K562 (cell line): Measurements from ENCODE around the gene LRMDA.

Experiments
- EZH2 ChIP-seq: IDR thresholded peaks from 2 replicates; pipeline ENCODE4 v1.6.1; 2012; ENCODE audit warnings: low read depth, mild to moderate bottlenecking, inconsistent platforms, low read length, borderline replicate concordance
- POLR2A ChIP-seq: fragments of 450-650 bp; conservative IDR thresholded peaks from 2 replicates; pipeline ENCODE4 v1.6.1; 2016
- PTBP1 ChIP-seq: fragments of 200-400 bp; formaldehyde crosslinking; IDR thresholded peaks from 2 replicates; pipeline ENCODE4 v1.6.1; 2017; ENCODE audit warnings: low read depth, low read length

GRCh38 chr10:75483188-75483587 is 51.8 kb downstream of the LRMDA start:
- TF ChIP-seq POLR2A (no peak), PTBP1 (no peak), EZH2 (no peak)
